ENCODE data around the gene PTOV1.

Gene PTOV1

DNA sequence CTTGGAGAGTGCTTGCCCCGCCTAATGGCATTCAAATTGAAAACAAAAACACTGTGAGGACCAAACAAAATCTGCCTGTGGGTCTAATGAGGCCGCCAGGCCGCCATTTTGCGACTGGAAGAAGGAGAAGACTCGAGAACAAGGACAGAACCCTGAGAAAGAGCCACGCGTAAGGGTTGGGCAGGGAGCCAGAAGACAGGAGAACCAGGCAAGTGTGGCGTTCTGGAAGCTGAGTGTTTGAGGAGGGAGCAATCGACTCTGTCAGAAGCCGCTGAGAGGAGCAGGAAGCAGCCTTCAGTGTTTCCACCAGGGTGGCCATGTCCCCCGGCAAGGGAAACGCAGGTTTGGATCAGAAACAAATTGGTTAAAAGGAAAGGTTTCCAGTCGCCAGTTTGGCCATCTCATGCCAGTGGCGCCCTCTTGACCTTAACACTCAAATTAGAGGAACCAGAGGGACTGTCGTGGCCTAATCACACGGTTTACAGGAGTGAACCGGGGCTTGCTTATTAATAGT is 10.2 kb upstream of the PTOV1 start:
- no peak for FAIRE-seq
- no peak for DNase-seq (ENCODE audit: insufficient read length, low spot score)

DNA sequence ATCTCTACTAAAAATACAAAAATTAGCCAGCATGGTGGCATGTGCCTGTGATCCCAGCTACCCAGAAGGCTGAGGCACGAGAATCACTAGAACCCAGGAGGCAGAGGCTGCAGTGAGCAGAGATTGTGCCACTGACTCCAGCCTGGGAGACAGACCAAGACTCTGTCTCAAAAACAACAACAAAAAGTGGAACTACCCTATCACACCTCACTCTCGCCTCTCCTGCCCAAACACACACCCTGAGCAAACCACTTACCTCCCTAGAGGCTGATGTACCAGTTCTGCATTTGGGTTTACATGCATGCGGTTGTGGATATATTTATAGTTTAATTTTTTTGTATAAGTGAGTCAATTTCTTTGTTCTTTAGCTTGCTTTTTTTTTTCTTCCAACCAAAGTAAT is 7.7 kb upstream of the PTOV1 start:
- FAIRE-seq, result no peak
- DNase-seq (ENCODE audit: insufficient read length, low spot score), result no peak

DNA sequence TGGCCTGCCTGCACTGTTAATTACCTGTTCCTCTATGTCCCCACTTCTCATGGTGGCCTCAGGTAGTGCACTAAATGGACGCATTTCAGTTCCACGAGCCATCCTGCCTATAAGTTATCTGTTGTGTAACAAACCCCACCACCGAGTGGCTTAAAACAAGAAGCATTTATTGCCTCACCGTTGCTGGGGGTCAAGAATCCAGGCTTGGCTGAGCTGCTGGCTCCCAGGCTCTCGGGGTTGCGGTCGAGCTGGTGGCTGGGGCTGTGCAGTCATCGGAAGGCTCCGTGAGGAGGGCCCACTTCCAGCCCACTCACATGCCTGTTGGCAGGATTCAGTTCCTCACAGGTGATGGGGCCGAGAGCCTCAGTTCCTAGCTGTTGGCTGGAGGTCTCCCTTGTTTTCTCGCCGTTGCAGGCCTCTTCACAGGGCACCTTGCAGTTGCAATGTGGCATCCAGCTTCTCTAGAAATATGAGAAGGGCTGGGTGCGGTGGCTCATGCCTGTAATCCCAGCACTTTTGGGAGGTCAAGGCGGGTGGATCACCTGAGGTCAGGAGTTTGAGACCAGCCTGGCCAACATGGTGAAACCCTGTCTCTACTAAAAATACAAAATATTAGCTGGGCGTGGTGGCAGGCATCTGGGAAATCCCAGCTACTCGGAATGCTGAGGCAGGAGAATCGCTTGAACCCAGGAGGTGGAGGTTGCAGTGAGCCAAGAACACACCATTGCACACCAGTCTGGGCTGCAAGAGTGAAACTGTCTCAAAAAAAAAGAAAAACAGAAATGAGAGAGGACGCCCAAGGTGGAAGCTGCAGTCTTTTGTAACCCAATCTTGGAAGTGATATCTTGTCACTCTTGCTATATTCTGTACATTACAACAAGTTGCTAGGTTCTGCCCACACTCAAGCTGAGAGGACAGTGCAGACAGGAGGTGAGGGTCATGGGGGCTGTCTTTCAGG is 6.5 kb upstream of the PTOV1 start:
- no peak for FAIRE-seq

DNA sequence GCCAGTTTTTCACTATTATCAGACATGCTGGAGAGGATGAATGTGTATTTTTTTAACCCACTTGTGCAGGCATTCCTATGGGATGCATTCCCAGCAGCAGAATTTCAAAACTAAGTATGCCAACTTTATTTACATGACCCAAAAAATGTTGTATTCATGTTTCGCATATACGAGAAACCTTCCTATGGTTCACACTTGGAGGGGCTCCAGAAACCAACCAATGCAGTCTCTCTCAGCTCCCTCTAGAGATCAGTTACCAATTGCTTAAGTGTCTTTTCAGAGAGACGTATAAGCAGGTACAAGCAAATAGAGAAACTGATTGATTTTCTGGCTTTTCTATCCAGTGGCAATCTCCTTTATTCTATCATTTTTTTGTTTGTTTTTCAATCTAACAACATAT is 5.5 kb upstream of the PTOV1 start:
- FAIRE-seq, result no peak
- no peak for DNase-seq (ENCODE audit: insufficient read length, low spot score)

More for the DNA sequence above, 6.5 kb upstream of the PTOV1 start:
- no peak for DNase-seq (ENCODE audit: insufficient read length, low spot score)

DNA sequence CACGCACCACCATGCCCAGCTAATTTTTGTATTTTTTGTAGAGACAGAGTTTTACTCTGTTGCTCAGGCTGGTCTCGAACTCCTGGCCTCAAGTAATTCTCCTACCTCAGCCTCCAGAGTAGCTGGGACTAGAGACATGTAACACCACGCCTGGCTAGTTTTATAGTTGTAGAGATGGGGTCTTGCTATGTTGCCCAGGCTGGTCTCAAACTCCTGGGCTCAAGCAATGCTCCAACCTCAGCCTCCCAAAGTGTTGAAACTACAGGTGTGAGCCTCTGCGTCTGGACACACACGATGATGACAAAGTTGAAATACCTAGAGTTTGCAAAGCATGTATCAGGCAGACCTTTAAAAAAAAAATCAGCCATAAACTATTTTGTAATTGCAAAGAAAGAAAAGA is 4.6 kb upstream of the PTOV1 start:
- DNase-seq (ENCODE audit: insufficient read length, low spot score) (no peak), FAIRE-seq (no peak)

DNA sequence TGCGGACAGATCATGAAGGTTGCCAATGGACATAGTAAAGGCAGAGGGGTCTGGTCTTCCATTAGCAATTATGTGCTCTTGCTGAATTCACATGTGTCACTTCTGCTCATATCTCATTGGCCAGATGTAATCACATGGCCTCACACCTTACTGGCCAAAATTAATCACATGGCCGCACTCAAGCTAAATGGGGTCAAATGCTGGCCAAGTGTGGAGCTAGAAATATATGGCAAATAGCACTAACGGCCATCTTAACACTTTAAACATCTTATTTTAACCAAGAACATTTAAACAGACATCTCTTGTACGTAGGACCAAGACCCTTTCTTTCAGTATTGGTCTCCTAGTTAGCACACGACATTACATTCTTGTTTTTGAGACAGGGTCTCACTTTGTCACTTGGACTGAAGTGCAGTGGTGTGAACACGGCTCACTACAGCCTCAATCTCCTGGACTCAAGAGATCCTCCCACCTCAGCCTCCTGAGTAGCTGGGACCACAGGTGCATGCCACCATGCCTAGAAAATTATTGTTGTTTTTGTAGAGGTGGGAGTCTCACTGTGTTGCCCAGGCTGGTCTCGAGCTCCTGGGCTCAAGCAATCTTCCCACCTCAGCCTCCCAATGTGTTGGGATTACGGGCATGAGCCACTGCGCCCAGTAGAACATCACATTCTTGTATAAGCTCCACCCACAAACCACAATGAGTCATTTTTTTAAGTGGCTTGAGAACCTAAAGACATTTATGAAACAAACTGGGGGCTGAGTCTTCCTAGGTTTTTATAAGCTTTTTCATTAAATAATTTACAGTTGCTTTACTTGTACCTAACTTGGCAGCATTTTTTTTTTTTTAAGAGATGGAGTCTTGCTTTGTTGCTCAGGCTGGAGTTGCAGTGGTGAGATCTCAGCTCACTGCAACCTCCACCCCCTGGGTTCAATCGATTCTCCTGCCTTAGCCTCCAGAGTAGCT is 2.9 kb upstream of the PTOV1 start:
- no peak for DNase-seq (ENCODE audit: insufficient read length, low spot score)
- no peak for FAIRE-seq

DNA sequence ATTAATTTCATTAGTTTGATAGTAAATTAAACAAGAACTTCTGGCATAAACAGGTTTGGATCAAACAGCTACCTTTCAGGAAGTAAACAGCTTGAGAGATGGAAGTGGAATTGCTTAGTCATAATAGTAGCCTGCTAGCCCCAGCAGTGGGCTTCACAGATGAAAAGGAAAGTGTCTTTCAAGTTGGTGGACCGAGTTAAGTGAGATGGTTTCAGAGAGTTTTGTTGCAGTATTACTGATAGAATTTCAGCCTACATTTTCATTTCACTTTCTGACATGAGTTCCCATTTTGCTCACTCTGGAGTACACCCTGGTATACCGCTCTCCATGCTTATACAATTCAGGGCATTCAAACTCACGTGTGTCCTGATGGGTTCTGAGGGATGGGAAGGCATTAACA is 2.0 kb upstream of the PTOV1 start:
- FAIRE-seq, result no peak
- no peak for DNase-seq (ENCODE audit: insufficient read length, low spot score)

DNA sequence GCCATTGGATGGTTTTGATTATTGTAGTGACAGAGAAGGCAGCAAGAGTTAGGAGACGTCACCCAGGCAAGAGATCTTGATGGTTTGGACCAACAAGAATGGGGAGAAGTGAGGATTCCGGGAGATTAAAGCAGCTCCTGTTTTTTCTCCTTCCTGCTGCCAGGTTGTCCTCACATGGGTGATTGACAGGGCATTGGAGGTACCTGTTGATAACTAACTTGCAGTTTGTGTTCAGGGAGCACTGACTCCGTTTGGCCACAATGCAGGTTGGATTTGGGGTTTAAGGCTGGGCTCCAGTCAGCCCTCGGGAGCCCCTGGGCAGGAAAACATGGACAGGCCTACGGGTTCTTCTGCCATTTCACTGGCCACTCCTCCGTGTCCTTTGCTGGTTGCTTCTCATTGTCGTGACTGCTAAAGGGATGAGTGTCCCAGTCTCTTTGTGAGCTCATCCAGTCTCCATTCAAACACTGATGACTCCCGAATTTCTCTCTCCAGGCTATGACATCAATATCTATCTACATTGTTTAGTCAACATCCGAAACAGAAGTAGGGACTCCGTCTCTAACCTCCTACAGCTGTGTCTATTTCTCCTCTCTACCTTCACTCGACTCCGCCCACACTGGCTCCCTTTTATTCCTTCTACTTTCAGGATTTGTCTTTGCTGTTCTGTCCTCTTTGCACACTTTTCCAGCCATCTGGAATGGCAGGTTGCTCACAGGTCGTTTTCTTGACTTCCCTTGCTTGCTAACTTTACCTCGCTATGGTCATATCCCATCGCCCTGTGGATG is 1.3 kb upstream of the PTOV1 start:
- FAIRE-seq (no peak), DNase-seq (ENCODE audit: insufficient read length, low spot score) (no peak)

DNA sequence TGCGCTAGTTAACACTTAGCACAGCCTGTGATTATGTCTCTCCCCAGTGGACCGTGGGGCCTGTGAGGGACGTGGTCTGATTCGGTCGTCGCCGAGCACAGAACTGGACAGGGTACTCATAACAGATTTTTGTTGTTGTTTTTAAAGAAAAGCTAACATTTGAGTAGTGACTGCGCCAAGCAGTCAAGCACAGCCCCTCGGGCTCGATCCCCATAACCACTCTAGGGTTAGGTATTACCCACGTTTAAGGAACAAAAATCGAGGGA is 805 bp upstream of the PTOV1 start:
- no peak for FAIRE-seq
- no peak for DNase-seq (ENCODE audit: insufficient read length, low spot score)

DNA sequence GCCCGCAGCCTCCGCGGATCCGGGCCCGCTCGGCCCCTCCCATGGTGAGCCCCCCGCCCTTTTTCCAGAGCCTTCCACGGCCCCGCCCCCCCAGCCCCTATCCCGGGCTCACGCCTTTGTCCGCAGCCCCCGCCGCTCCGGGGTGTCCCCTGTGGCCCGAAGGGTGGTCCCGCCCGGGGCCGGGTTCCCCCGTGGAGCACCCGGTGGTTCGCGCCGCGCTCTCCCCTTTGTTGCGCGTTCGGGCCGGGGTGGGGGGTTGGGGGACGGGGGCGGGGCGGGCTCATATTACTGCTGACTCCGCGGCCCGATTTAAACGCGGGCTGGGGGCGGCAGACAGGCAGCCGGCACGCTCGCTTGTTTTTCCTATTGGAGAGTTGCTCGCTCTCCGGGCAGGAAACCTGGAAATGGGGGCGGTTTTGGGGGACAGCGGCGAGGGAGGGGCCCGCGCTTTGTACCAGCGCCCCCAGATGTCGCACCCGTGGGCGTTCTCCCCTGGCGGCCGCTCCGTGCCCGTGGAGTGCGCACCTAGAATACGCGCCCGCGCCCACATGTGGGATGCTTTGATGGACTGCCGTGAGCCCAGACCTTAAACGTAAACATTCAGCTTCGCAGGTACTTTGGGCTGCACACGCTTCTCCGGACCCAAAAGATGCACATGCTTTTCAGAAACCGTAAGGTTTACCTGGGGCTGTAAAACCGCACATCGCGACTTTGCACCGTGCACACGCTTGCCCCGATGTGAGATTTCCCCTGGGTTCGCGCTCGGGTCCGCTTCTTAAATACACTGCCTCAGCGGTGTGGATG is 699 bp downstream of the PTOV1 start:
- FAIRE-seq, result no peak
- no peak for DNase-seq (ENCODE audit: insufficient read length, low spot score)

DNA sequence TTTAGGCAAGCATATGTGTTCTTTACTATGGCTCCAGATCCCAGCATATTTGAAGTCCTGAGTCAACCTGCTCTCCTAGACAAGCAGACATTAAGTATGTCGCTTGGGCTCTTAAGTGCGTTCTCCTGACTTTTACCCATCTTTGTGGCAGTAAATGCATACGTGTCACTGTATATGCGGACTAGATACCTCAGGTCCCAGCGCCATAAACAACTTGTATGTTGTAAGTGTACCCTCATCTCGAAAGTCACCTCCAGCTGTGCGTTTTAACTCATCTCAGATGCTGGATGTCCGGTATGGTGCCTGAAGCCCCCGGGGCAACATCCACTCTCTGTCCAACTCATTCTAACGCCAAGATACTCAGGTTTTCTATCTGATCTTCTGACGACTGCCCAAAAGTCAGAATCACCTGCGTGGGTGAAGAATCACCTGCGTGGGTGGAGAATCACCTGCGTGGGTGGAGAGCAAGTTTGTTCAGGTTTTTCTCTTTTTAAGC is 1.7 kb downstream of the PTOV1 start:
- DNase-seq (ENCODE audit: insufficient read length, low spot score) (no peak), FAIRE-seq (no peak)

DNA sequence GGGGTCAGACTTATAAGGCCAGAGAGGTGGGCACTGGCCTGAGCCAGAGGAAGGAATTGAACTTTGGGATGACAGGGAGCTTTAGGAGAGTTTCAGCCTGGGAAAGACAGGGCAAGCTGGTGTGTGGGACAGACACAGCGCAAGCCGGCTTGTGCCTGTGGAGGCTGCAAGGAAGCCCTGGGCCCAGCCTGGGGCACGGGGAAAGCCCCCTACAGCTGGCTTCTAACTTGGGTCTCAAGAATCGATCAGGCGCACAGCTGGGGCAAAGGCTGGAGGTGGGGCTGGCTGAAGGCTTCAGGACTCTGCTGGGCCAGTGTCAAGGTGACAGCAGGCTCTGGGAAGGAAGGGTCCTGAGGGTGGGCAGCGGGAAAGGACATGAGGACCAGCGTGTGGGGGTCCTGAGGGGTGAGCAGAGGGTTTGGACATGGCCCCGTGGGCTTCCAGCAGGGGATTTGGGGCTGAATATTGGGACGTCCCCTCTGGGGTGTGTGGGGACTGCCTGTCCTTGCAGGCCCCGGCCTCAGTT is 3.0 kb downstream of the PTOV1 start:
- DNase-seq (ENCODE audit: insufficient read length, low spot score), result no peak
- no peak for FAIRE-seq

DNA sequence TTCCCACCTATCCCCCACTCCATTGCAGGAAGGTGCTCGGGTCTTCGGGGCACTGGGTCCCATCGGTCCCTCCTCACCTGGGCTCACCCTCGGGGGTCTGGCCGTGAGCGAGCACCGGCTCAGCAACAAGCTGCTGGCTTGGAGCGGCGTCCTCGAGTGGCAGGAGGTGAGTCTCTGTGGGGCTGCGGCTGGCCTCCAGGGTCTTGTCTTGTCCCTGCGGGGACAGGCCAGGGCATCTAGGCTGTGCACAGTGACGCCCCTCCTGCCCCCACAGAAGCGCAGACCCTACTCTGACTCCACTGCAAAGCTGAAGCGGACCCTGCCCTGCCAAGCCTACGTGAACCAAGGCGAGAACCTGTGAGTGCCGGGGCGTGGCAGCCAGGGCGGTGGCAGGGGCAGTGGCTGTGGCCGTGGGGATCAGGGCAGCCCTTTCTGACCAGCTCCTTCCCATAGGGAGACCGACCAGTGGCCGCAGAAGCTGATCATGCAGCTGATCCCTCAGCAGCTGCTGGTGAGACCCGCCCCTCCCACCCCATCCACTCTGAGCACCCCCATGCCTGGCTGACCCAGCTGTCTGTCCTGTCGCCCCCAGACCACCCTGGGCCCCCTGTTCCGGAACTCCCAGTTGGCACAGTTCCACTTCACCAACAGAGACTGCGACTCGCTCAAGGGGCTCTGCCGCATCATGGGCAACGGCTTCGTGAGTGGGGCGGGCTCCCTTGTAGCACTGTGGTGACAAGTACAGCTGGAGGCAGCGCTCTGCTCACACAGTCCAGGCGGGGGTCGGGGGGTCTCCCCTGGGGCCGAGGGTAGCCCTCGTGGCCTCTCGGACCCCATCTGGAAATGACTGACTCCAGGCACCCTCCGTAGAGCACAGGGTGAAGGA is 3.7 kb downstream of the PTOV1 start:
- FAIRE-seq, result no peak

DNA sequence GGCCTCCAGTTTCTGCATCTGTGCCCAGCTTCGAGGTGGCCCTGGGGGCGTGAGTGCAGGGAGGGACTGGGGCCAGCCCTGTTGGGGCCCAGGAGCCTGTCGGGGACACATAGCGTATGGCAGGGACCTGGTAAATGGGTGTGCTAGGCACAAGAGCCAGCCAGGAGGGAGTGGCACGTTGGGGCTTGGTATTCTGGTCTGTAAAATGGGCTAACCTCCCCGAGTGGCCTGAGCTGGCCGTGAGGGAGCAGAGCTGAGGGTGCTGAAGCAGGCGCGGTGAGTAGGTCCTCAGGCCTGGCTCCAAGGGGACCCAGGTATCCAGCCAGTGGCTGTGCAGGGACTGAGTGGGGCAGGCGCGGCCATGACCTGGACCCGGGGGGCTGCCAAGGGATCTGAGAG is 4.3 kb downstream of the PTOV1 start:
- FAIRE-seq, result no peak

More for the DNA sequence above, 3.7 kb downstream of the PTOV1 start:
- no peak for DNase-seq (ENCODE audit: insufficient read length, low spot score)

DNA sequence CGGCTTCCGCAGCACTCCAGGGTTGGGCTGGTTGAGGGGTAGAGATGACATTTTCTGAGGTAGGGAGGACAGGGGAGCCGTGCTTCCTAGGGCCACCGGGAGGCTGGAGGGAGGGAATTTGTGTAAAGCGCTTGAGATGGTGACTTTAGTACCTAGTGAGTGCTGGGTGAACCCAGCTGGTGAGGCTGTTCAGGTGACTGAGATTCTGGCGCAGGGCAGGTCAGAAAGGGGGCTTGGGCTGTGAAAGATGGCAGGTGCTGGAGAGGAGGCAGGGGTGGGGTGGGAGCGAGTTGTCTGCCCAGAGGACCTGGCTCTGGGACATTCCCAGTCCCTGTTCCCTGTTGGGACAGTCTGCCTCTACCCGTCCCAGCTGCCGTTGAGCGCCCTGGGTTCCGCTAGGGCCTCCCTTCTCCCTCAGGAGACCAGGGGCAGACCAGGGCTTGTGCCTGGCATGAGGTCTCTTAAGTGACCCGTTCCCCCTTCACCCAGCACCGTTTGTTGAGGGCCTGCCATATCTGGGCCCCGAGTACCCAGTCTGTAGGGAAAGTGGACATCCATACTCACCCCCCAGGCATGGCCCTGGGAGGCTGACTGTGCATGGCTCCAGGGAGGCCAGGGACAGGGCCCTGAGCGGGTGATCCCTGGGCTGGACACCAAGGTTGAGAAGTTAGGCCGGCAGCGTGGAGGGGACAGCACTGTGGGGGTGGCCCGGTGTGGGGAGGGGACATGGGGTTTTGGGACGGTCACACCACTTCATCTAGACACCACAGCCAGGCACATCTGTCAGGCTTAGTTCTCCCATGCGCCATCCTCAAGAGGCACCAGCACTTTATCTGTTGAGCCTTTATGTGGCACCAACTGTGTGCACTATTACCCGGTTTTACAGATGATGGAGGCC is 5.0 kb downstream of the PTOV1 start:
- no peak for FAIRE-seq

More for the DNA sequence above, 4.3 kb downstream of the PTOV1 start:
- no peak for DNase-seq (ENCODE audit: insufficient read length, low spot score)

DNA sequence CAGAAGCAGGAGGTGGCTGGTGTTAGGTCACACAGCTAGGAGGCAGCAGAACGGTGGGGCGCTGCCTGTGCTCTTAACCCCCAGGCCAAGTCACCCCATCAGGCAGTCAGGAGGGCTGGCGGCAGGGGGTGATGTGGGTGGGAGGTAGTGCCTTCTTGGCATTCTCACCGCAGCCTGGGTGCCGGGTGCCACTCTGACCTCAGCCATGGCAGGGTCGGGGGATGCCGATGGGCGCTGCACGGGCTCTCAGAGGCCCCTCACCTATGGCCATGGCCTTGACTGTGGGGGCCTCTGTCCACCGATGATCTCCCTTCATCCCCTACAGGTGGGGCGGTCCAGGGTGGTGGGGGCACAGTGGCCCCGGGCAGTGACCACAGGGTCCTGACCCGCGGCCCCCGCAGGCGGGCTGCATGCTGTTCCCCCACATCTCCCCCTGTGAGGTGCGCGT is 5.6 kb downstream of the PTOV1 start:
- DNase-seq (ENCODE audit: insufficient read length, low spot score), result no peak

More for the DNA sequence above, 5.0 kb downstream of the PTOV1 start:
- DNase-seq (ENCODE audit: insufficient read length, low spot score), result no peak

More for the DNA sequence above, 5.6 kb downstream of the PTOV1 start:
- no peak for FAIRE-seq

Data from GM19239 (cell line).